ENCODE data around the gene UBE2K. TPM values are rescaled to one million over a fixed set of nuclear protein-coding genes. Genes with fewer than 3 reads are reported as not detected.
"Not testable (repeated sequence)": the region's sequence is repeated elsewhere in the genome, so short reads cannot be mapped to it uniquely, and the experiment has no call there.

The UBE2K gene
- total RNA-seq, 4 donors from 2014 or later: 19.0 to 28.0 (median 24.5) TPM

DNA sequence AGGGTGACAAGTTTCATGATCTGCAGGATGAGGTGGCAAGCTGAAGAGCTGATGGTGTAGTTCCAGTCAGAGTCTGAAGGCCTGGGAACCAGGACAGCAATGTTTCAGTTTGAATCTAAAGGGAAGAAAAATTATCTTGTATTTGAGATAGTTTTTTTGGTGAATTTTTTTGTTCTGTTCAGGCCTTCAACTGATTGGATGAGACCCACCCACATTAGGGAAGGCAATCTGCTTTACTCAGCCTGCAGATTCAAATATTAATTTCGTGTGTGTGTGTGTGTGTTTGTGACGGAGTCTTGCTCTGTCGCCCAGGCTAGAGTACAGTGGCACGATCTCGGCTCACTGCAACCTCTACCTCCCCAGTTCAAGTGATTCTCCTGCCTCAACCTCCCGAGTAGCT lies 37.2 kb upstream of the UBE2K start:
- DNase-seq (ENCODE audit: low spot score in 2 of 2): no peak
- no peak overlapping the region for H3K27ac ChIP-seq
- H3K9me3 ChIP-seq: no peaks in the 10 kb centered on the region
- 93 to 97% methylated on average over 6 of the region's 6 CpGs for WGBS, 2 donors
- TF ChIP-seq EP300 (IDR thresholded peaks at IDR 0.05) (no peak), POLR2A (IDR thresholded peaks at IDR 0.05) (no peak)
- TF ChIP-seq, protein P1, sequence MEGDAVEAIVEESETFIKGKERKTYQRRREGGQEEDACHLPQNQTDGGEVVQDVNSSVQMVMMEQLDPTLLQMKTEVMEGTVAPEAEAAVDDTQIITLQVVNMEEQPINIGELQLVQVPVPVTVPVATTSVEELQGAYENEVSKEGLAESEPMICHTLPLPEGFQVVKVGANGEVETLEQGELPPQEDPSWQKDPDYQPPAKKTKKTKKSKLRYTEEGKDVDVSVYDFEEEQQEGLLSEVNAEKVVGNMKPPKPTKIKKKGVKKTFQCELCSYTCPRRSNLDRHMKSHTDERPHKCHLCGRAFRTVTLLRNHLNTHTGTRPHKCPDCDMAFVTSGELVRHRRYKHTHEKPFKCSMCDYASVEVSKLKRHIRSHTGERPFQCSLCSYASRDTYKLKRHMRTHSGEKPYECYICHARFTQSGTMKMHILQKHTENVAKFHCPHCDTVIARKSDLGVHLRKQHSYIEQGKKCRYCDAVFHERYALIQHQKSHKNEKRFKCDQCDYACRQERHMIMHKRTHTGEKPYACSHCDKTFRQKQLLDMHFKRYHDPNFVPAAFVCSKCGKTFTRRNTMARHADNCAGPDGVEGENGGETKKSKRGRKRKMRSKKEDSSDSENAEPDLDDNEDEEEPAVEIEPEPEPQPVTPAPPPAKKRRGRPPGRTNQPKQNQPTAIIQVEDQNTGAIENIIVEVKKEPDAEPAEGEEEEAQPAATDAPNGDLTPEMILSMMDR (IDR thresholded peaks at IDR 0.05): no peak
- H3K36me3 ChIP-seq: no peaks in the 10 kb centered on the region
- no peak overlapping the region for H3K4me3 ChIP-seq
- H3K4me1 ChIP-seq: no peaks in the 10 kb centered on the region
- H3K27me3 ChIP-seq: no peaks in the 10 kb centered on the region

DNA sequence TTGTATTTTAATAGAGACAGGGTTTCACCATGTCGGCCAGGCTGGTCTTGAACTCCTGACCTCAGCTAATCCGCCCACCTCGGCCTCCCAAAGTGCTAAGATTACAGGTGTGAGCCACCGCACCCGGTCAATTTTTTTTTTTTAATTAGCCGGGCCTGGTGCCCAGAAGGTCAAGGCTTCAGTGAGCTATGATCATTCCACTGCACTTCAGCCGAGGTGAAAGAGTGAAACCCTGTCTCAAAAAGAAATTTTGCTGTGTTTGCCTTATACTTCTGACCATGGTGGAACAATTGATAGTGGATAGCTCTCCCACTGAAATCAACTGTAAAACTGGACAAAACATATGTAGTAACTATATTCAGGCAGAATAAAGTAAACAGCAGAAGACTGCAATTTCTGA lies 35.3 kb upstream of the UBE2K start:
- TF ChIP-seq, protein P1 (IDR thresholded peaks at IDR 0.05): no peak
- TF ChIP-seq EP300 (IDR thresholded peaks at IDR 0.05) (no peak), POLR2A (IDR thresholded peaks at IDR 0.05) (no peak)
- H3K4me1 ChIP-seq: no peaks in the 10 kb centered on the region
- H3K27ac ChIP-seq: no peak overlapping the region
- no peaks in the 10 kb centered on the region for H3K36me3 ChIP-seq
- WGBS, 2 donors: 77 to 88% methylated on average over 7 of the region's 7 CpGs
- DNase-seq (ENCODE audit: low spot score in 2 of 2): no peak
- no peak overlapping the region for H3K4me3 ChIP-seq
- H3K27me3 ChIP-seq: no peaks in the 10 kb centered on the region
- H3K9me3 ChIP-seq: no peaks in the 10 kb centered on the region

DNA sequence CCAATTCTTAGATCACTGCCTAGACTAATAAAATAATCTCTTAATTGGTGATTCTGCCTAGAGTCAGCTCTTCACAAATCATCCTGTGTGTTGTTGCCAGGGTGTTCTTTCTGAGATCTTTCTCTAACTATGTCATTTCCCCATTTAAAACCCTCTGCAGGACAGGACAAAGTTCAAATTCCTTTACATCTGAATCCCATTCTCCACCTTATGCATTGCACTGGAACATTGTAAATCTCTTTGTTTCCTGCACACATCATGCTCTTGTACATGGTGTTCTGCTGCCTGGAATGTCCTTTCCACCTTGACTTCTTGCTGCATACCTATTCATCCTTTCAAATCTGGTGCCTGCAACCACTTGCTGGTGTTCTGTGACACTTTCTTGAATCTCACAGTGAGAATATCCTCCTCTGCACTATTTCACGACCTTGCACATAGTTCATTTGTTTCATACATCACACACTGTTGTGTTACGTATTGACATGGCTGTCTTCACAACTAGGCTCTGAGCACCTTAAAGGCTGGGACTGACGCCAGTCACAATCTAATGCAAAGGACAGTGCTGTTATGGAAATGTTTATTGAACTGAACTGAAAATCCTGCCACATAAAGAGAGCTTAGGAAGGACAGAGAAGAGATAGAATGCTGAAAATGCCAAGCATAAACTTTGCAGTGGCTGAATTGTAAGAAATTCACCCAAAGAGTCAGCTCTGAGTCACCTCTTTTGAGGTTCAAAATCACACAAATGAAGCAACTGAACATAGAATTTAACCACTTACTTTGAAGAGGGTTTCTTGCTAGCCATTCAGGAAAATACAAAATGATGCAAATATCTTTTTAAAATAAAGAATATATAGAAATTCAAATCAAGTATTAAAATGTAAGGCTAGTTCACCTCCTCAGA lies 32.9 kb upstream of the UBE2K start:
- Histone ChIP-seq H3K4me3 (no peak overlapping the region), H3K9me3 (no peaks in the 10 kb centered on the region), H3K27ac (no peak overlapping the region), H3K27me3 (no peaks in the 10 kb centered on the region), H3K4me1 (no peaks in the 10 kb centered on the region), H3K36me3 (no peaks in the 10 kb centered on the region)
- WGBS, 2 donors: 55 to 72% methylated on average over 3 of the region's 3 CpGs
- DNase-seq (ENCODE audit: low spot score in 2 of 2): no peak
- TF ChIP-seq POLR2A (IDR thresholded peaks at IDR 0.05): no peak
- TF ChIP-seq, protein P1 (IDR thresholded peaks at IDR 0.05): no peak
- no peak for TF ChIP-seq EP300 (IDR thresholded peaks at IDR 0.05)

DNA sequence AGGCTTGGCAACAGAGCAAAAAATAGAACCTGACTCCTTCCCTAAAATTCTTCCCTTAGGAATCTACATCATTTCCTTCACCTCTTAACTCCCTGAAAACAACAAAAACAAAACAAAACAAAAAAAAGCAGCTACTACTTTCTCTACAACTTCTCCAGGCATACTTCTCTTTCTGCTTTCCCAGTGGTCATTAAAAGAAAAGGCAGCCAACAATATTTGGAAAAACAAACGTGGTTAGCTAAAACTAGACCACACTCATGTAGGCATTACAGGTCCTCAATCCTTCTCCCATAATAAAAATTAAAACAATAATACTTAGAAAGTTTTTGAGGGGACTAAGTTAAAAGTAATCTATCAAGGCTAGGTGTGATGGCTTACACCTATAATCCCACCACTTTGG lies 30.2 kb upstream of the UBE2K start:
- no peaks in the 10 kb centered on the region for H3K4me1 ChIP-seq
- no peaks in the 10 kb centered on the region for H3K9me3 ChIP-seq
- no peak overlapping the region for H3K4me3 ChIP-seq
- no peaks in the 10 kb centered on the region for H3K36me3 ChIP-seq
- TF ChIP-seq EP300 (IDR thresholded peaks at IDR 0.05) (no peak), POLR2A (IDR thresholded peaks at IDR 0.05) (no peak)
- TF ChIP-seq, protein P1 (IDR thresholded peaks at IDR 0.05): no peak
- 39 to 50% methylated on average over 1 of the region's 1 CpG for whole genome bisulfite sequencing, 2 donors
- no peaks in the 10 kb centered on the region for H3K27me3 ChIP-seq
- H3K27ac ChIP-seq: no peak overlapping the region
- no peak for DNase-seq (ENCODE audit: low spot score in 2 of 2)

DNA sequence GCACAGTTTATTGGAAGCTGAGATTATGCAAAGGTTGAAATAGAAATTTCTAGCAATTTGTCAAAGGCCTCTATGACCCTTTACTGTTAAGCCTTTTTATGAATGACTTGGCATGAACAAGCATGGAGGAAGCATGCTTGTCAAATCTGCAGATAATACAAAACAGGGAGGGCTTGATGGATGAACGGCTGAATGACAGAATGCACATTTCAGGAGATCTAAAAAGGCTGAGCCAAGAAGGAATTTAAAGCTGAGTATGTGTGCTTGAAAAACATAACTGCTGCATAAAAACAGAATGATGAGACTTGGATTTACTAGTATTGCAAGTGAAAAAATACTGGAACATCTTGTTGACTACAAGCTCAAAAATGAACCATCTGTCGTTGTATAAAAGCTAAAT lies 29.0 kb upstream of the UBE2K start:
- H3K4me3 ChIP-seq: no peak overlapping the region
- WGBS, 2 donors: 57 to 69% methylated on average over 2 of the region's 2 CpGs
- H3K4me1 ChIP-seq: no peaks in the 10 kb centered on the region
- H3K27ac ChIP-seq: no peak overlapping the region
- TF ChIP-seq, protein P1 (IDR thresholded peaks at IDR 0.05): no peak
- TF ChIP-seq EP300 (IDR thresholded peaks at IDR 0.05): no peak
- TF ChIP-seq POLR2A (IDR thresholded peaks at IDR 0.05): no peak
- H3K27me3 ChIP-seq: no peaks in the 10 kb centered on the region
- no peaks in the 10 kb centered on the region for H3K9me3 ChIP-seq
- no peaks in the 10 kb centered on the region for H3K36me3 ChIP-seq
- no peak for DNase-seq (ENCODE audit: low spot score in 2 of 2)

DNA sequence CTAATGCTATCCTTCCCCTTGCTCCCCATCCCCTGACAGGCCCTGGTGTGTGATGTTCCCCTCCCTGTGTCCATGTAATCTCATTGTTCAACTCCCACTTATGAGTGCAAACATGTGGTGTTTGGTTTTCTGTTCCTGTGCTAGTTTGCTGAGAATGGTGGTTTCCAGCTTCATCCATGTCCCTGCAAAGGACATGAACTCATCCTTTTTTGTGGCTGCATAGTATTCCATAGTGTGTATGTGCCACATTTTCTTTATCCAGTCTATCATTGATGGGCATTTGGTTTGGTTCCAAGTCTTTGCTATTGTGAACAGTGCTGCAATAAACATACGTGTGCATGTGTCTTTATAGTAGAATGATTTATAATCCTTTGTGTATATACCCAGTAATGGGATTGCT lies 27.6 kb upstream of the UBE2K start:
- not testable (repeated sequence) for DNase-seq (ENCODE audit: low spot score in 2 of 2); H3K27ac ChIP-seq; H3K27me3 ChIP-seq; H3K4me3 ChIP-seq; H3K4me1 ChIP-seq; H3K9me3 ChIP-seq; H3K36me3 ChIP-seq
- 88 to 89% methylated on average over 1 of the region's 1 CpG for WGBS, 2 donors

DNA sequence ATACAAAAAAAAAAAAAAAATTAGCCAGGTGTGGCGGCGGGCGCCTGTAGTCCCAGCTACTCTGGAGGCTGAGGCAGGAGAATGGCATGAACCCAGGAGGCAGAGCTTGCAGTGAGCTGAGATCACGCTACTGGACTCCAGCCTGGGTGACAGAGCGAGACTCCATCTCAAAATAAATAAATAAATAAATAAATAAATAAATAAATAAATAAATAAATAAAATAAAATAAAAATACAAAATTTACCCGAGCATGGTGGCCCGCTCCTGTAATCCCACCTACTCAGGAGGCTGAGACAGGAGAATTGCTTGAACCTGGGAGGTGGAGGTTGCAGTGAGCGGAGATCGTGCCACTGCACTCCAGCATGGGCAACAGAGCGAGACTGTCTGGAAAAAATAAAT lies 22.3 kb upstream of the UBE2K start:
- not testable (repeated sequence) for H3K9me3 ChIP-seq; H3K4me3 ChIP-seq; H3K4me1 ChIP-seq; H3K27ac ChIP-seq; H3K36me3 ChIP-seq; H3K27me3 ChIP-seq; DNase-seq (ENCODE audit: low spot score in 2 of 2)
- 92 to 95% methylated on average over 10 of the region's 10 CpGs for WGBS, 2 donors

DNA sequence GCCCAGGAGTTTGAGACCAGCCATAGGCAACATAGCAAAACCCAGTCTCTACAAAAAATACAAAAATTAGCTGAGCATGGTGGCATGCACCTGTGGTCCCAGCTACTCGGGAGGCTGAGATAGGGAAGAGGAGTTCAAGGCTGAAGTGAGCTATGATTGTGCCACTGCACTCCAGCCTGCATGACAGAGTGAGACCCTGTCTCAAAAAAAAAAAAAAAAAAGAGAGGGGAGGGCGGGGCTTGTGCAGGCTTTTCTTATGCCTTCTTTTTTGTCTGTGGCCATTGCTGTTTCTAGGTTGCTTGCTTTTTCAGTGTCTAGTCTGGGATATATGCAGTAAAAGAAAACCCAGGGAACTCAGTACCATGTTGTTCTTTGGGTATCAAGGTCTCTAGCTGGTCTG lies 16.9 kb upstream of the UBE2K start:
- H3K9me3 ChIP-seq; H3K4me1 ChIP-seq; H3K27ac ChIP-seq; H3K4me3 ChIP-seq; H3K27me3 ChIP-seq; DNase-seq (ENCODE audit: low spot score in 2 of 2); H3K36me3 ChIP-seq: not testable (repeated sequence)
- WGBS, 2 donors: 84 to 86% methylated on average over 2 of the region's 2 CpGs
